Esophagus muscularis mucosa (tissue), 4 donors: ENCODE data around the gene LIPC. TPM values are rescaled to one million over a fixed set of nuclear protein-coding genes. Genes with fewer than 3 reads are reported as not detected.

Experiments
- DNase-seq: peaks from one replicate; pipeline ENCODE4 v3.0.0-alpha.2; 2017; ENCODE audit errors: extremely low spot score
- H3K27ac ChIP-seq, 4 donors: fragments of 200-600 bp; sonication (generic); replicated peaks in 1 of 4; 1 replicate in 3 of 4; 2 replicates in 1 of 4; pipeline ENCODE4 v1.5.1; 2016 to 2019; ENCODE audit warnings: mild to moderate bottlenecking in 1 of 4
- H3K27me3 ChIP-seq, 4 donors: fragments of 200-600 bp; sonication (generic); one replicate each; pipeline versions ENCODE4 v1.5.1 to v1.6.0; 2016 to 2019
- H3K36me3 ChIP-seq, 4 donors: fragments of 200-600 bp; sonication (generic); one replicate each; pipeline ENCODE4 v1.5.1; 2016 to 2019
- H3K4me1 ChIP-seq, 4 donors: fragments of 200-600 bp; sonication (generic); one replicate each; pipeline ENCODE4 v1.5.1; 2016 to 2019
- H3K4me3 ChIP-seq, 4 donors: fragments of 200-600 bp; sonication (generic); 1 replicate in 2 of 4; 2 replicates in 2 of 4; pipeline ENCODE4 v1.5.1; 2016 to 2019; ENCODE audit warnings: mild to moderate bottlenecking in 4 of 4, moderate library complexity in 1 of 4
- H3K9me3 ChIP-seq, 4 donors: fragments of 200-600 bp; sonication (generic); 1 replicate in 3 of 4; 2 replicates in 1 of 4; pipeline ENCODE4 v1.5.1; 2016 to 2019
- CTCF ChIP-seq, 3 experiments: fragments of 200-600 bp in 2 of 3; fragments of 450-650 bp in 1 of 3; sonication (generic) in 2 of 3; IDR thresholded peaks; one replicate each; pipeline ENCODE4 v1.5.1; 2017 to 2019; ENCODE audit warnings: antibody characterized with exemption in 3 of 3, mild to moderate bottlenecking in 2 of 3, moderate library complexity in 1 of 3
- EP300 ChIP-seq: sonication (generic); formaldehyde crosslinking; IDR thresholded peaks from one replicate; pipeline ENCODE4 v1.6.1; 2017; ENCODE audit warnings: antibody characterized with exemption
- POLR2A ChIP-seq: fragments of 450-650 bp; IDR thresholded peaks from one replicate; pipeline ENCODE4 v1.6.1; 2017; ENCODE audit warnings: antibody characterized with exemption, moderate library complexity, mild to moderate bottlenecking, low read depth
- POLR2AphosphoS5 ChIP-seq, 2 donors: sonication (generic); formaldehyde crosslinking; IDR thresholded peaks; one replicate each; pipeline ENCODE4 v1.6.1; 2017; ENCODE audit warnings: antibody characterized with exemption in 2 of 2
- WGBS: methylation state at CpG from one replicate; pipeline ENCODE4 v1.1.5; 2018; 5-methylcytosine and 5-hydroxymethylcytosine counted together
- intact Hi-C: fragments of 100-400 bp; cut with DNase I; formaldehyde crosslinking; loops from one replicate; pipeline ENCODE4 v1.15.1; 2023
- total RNA-seq, 4 donors: library from RNA; depleted of rRNA; stranded (reverse); fragments of >200 nt; gene quantifications; one replicate each; pipeline versions ENCODE4 v1.1.0 to v1.2.1, GENCODE V29; 2016

The LIPC gene
- total RNA-seq, 4 donors from 2014 or later: 0.06 to 0.63 (median 0.37) TPM

GRCh38 chr15:58535337-58535736 is 103.5 kb downstream of the LIPC start:
- no peaks in the 10 kb centered on the region for H3K36me3 ChIP-seq
- DNase-seq: no peak
- TF ChIP-seq EP300: no peak
- TF ChIP-seq POLR2A: no peak
- no peak for TF ChIP-seq POLR2AphosphoS5 (IDR thresholded peaks at IDR 0.05)
- TF ChIP-seq CTCF (IDR thresholded peaks at IDR 0.05): no peak
- H3K4me3 ChIP-seq: no peak overlapping the region
- no peaks in the 10 kb centered on the region for H3K27me3 ChIP-seq
- intact Hi-C loops: no loop called here
- peaks cover 0 to 3% (median 0%) of the 10 kb centered on the region in 4 donors for H3K9me3 ChIP-seq
- WGBS: 88% methylated on average over 5 of the region's 5 CpGs
- no peak overlapping the region for H3K27ac ChIP-seq
- no peaks in the 10 kb centered on the region for H3K4me1 ChIP-seq

DNA sequence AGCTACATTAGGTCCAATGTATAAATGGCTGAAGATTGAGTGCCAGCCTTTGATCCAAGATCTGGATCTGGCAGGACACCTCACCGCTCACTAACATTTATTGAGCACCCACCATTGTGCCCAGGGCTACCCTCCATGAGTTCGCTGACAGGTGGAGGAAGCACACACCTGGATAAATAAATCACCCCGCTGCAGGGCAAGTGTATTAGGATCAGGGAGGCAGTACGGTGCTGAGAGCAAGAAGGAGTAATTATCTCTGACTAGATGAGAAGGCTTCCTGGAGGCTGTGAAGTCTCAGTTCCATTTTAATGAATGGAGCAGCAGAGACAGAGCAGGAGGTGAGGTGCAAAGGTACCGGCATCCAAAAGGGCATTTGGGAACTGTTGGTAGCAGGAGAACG is 104.1 kb downstream of the LIPC start:
- DNase-seq: no peak
- no peak overlapping the region for H3K4me3 ChIP-seq
- intact Hi-C loops: no loop called here
- TF ChIP-seq EP300: no peak
- no peak for TF ChIP-seq CTCF (IDR thresholded peaks at IDR 0.05)
- TF ChIP-seq POLR2A: no peak
- TF ChIP-seq POLR2AphosphoS5 (IDR thresholded peaks at IDR 0.05): no peak
- H3K9me3 ChIP-seq: peaks cover 0 to 3% (median 0%) of the 10 kb centered on the region in 4 donors
- H3K4me1 ChIP-seq: no peaks in the 10 kb centered on the region
- 92% methylated on average over 6 of the region's 6 CpGs for WGBS
- H3K27ac ChIP-seq: no peak overlapping the region
- no peaks in the 10 kb centered on the region for H3K36me3 ChIP-seq
- no peaks in the 10 kb centered on the region for H3K27me3 ChIP-seq

DNA sequence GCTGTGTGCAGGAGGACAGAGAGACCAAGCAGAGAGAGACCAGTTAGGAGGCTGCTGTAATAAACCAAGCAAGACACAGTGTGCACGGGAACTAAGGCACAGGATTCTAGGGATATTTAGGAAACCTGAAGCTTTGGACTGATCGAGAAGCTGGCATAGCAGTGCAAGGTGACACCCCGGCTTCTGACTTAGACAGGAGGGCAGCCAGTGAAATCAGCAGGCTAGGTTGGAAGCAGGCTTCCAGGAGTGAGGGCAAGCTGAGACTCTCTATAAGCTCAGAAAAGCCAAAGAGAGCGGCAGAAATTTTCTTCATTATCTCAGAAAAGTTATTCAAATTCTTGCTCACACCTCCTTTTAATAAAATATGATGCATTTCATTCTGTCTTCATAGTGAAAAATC is 104.6 kb downstream of the LIPC start:
- intact Hi-C loops: no loop called here
- H3K4me3 ChIP-seq: no peak overlapping the region
- WGBS: 100% methylated on average over 4 of the region's 4 CpGs
- H3K4me1 ChIP-seq: no peaks in the 10 kb centered on the region
- H3K27me3 ChIP-seq: no peaks in the 10 kb centered on the region
- no peak overlapping the region for H3K27ac ChIP-seq
- H3K36me3 ChIP-seq: no peaks in the 10 kb centered on the region
- peaks cover 0 to 3% (median 0%) of the 10 kb centered on the region in 4 donors for H3K9me3 ChIP-seq
- DNase-seq: no peak
- no peak for TF ChIP-seq CTCF (IDR thresholded peaks at IDR 0.05)
- no peak for TF ChIP-seq POLR2AphosphoS5 (IDR thresholded peaks at IDR 0.05)

DNA sequence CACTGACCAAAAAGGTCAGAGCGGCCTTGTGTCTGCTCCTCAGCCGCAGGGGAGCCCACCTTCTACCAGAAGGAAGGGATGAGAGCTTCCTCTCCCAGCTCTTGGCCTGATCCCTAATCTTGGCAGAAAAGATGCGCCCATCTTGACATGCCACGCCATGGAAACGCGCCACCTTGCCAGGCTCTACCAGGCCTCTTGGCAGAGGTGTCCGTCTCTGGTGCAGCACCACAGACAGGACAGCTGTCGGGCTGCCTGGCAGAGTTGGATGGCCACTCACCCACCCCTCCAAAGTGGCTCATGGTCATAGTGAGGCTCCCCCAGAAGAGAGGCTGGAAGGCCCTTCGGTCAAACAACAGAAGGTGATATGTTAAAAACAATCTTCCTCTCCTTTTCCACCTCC is 105.2 kb downstream of the LIPC start:
- H3K27ac ChIP-seq: no peak overlapping the region
- no peaks in the 10 kb centered on the region for H3K27me3 ChIP-seq
- intact Hi-C loops: no loop called here
- TF ChIP-seq POLR2A (no peak), EP300 (no peak), CTCF (IDR thresholded peaks at IDR 0.05) (no peak), POLR2AphosphoS5 (IDR thresholded peaks at IDR 0.05) (no peak)
- no peak overlapping the region for H3K4me3 ChIP-seq
- no peak for DNase-seq
- peaks cover 0 to 3% (median 0%) of the 10 kb centered on the region in 4 donors for H3K9me3 ChIP-seq
- H3K4me1 ChIP-seq: no peaks in the 10 kb centered on the region
- no peaks in the 10 kb centered on the region for H3K36me3 ChIP-seq
- 94% methylated on average over 3 of the region's 9 CpGs for WGBS

GRCh38 chr15:58538225-58538727 is 106.5 kb downstream of the LIPC start:
- no peaks in the 10 kb centered on the region for H3K36me3 ChIP-seq
- H3K4me1 ChIP-seq: no peaks in the 10 kb centered on the region
- WGBS: 71% methylated on average over 16 of the region's 16 CpGs
- intact Hi-C loops: no loop called here
- H3K4me3 ChIP-seq: no peak overlapping the region
- H3K9me3 ChIP-seq: peaks cover 0 to 3% (median 0%) of the 10 kb centered on the region in 4 donors
- H3K27ac ChIP-seq: no peak overlapping the region
- DNase-seq: no peak
- TF ChIP-seq POLR2AphosphoS5 (IDR thresholded peaks at IDR 0.05): no peak
- TF ChIP-seq EP300: no peak
- no peak for TF ChIP-seq POLR2A
- no peak for TF ChIP-seq CTCF (IDR thresholded peaks at IDR 0.05)
- H3K27me3 ChIP-seq: no peaks in the 10 kb centered on the region
